B cell (primary cell): ENCODE data around the gene IL4. TPM values are rescaled to one million over a fixed set of nuclear protein-coding genes. Genes with fewer than 3 reads are reported as not detected.

Experiments
- ATAC-seq: fragments of 200-7000 bp; cut with Tn5 transposase; one replicate; pipeline ENCODE4 v1.10.0; 2021; ENCODE audit warnings: low read depth, mild to moderate bottlenecking, moderate number of reproducible peaks, moderate library complexity
- CTCF ChIA-PET: fragments of 350-600 bp; sonication (Branson Sonifier 250); formaldehyde crosslinking; loops from one replicate; lab custom pipeline; 2021; ENCODE audit warnings: antibody characterized with exemption, inconsistent platforms; lab: Charles Lee
- POLR2A ChIA-PET: fragments of 350-600 bp; sonication (Branson Sonifier 250); formaldehyde crosslinking; loops from one replicate; lab custom pipeline; 2021; ENCODE audit warnings: antibody characterized with exemption; lab: Charles Lee
- DNase-seq: peaks from one replicate; pipeline ENCODE4 v3.0.0; 2013
- H2AFZ ChIP-seq: 2 replicates; pipeline ENCODE4 v1.6.1; 2012; ENCODE audit warnings: mild to moderate bottlenecking, low read depth, low read length; ENCODE audit not compliant: insufficient read depth, poor library complexity, severe bottlenecking
- H3K27ac ChIP-seq, 2 donors: 1 replicate in 1 of 2; 2 replicates in 1 of 2; pipeline ENCODE4 v1.5.1; 2012 to 2013; ENCODE audit warnings: low read length in 2 of 2, mild to moderate bottlenecking in 2 of 2, moderate library complexity in 1 of 2
- H3K27me3 ChIP-seq, 4 experiments: fragments of 200-600 bp in 1 of 4; sonication (generic) in 1 of 4; replicated peaks in 1 of 4; 1 replicate in 2 of 4; 2 replicates in 2 of 4; pipeline versions ENCODE4 v1.6.1 to v1.7.0; 2013 to 2016; ENCODE audit warnings: low read length in 3 of 4, mild to moderate bottlenecking in 2 of 4, mixed read lengths in 1 of 4, moderate library complexity in 1 of 4; ENCODE audit not compliant: insufficient read depth in 4 of 4, control insufficient read depth in 3 of 4; ENCODE audit errors: control extremely low read depth in 1 of 4
- H3K36me3 ChIP-seq, 2 experiments: replicated peaks in 1 of 2; 1 replicate in 1 of 2; 2 replicates in 1 of 2; pipeline versions ENCODE4 v1.6.1 to v1.7.1; 2013; ENCODE audit warnings: low read length in 1 of 2; ENCODE audit not compliant: insufficient read depth in 2 of 2, control insufficient read depth in 1 of 2; ENCODE audit errors: control extremely low read depth in 1 of 2, extremely low read depth in 1 of 2
- H3K4me1 ChIP-seq, 2 donors: fragments of 200-600 bp in 1 of 2; sonication (generic) in 1 of 2; 1 replicate in 1 of 2; 2 replicates in 1 of 2; pipeline versions ENCODE4 v1.5.1 to v1.6.1; 2013 to 2017; ENCODE audit warnings: low read length in 2 of 2; ENCODE audit not compliant: control insufficient read depth in 2 of 2, insufficient read depth in 2 of 2
- H3K4me2 ChIP-seq: replicated peaks from 2 replicates; pipeline ENCODE3; 2012; ENCODE audit warnings: mild to moderate bottlenecking, low read depth, low read length; ENCODE audit not compliant: poor library complexity, severe bottlenecking
- H3K4me3 ChIP-seq, 5 experiments: fragments of 200-600 bp in 1 of 5; sonication (generic) in 1 of 5; 1 replicate in 3 of 5; 2 replicates in 2 of 5; pipeline versions ENCODE4 v1.5.1 to v1.7.0; 2011 to 2016; ENCODE audit warnings: low read length in 4 of 5, mild to moderate bottlenecking in 4 of 5, low read depth in 2 of 5, control low read depth in 1 of 5, moderate library complexity in 1 of 5; ENCODE audit not compliant: insufficient read depth in 1 of 5; ENCODE audit errors: control extremely low read depth in 1 of 5, extremely low read depth in 1 of 5
- H3K79me2 ChIP-seq: fragments of 200-600 bp; sonication (generic); one replicate; pipeline ENCODE4 v1.6.0; 2016; ENCODE audit warnings: low read length; ENCODE audit not compliant: control insufficient read depth, insufficient read depth
- H3K9ac ChIP-seq: fragments of 200-600 bp; sonication (generic); 2 replicates; pipeline ENCODE4 v1.6.1; 2017; ENCODE audit warnings: mild to moderate bottlenecking, low read length, moderate library complexity
- H3K9me3 ChIP-seq, 3 donors: one replicate each; pipeline versions ENCODE4 v1.6.1 to v1.7.1; 2013; ENCODE audit warnings: low read length in 2 of 3; ENCODE audit not compliant: control insufficient read depth in 2 of 3, insufficient read depth in 1 of 3; ENCODE audit errors: control extremely low read depth in 1 of 3
- H4K20me1 ChIP-seq: 2 replicates; pipeline ENCODE4 v1.6.0; 2012; ENCODE audit warnings: mild to moderate bottlenecking, low read length; ENCODE audit not compliant: insufficient read depth, control insufficient read depth, poor library complexity, severe bottlenecking
- H3K27ac Mint-ChIP-seq: one replicate; pipeline ENCODE4 v1.8.0; 2021; ENCODE audit warnings: mixed read lengths
- H3K27me3 Mint-ChIP-seq: one replicate; pipeline ENCODE4 v1.8.0; 2021; ENCODE audit warnings: mixed read lengths
- H3K4me1 Mint-ChIP-seq: one replicate; pipeline ENCODE4 v1.8.0; 2021; ENCODE audit warnings: mixed read lengths
- H3K4me3 Mint-ChIP-seq: one replicate; pipeline ENCODE4 v1.8.0; 2021; ENCODE audit warnings: mixed read lengths
- H3K9me3 Mint-ChIP-seq: one replicate; pipeline ENCODE4 v1.8.0; 2022; ENCODE audit warnings: mixed read lengths; ENCODE audit not compliant: insufficient read depth
- EZH2 ChIP-seq: IDR thresholded peaks from 2 replicates; pipeline ENCODE4 v1.6.1; 2012; ENCODE audit warnings: borderline replicate concordance, low read depth, mild to moderate bottlenecking, moderate library complexity, low read length; ENCODE audit not compliant: insufficient read depth, poor library complexity, severe bottlenecking
- WGBS: methylation state at CpG from one replicate; pipeline ENCODE4 v1.1.5; 2013; ENCODE audit warnings: missing lambda C conversion rate; ENCODE audit not compliant: insufficient coverage; 5-methylcytosine and 5-hydroxymethylcytosine counted together
- intact Hi-C: fragments of 100-400 bp; cut with micrococcal nuclease; formaldehyde crosslinking; loops from one replicate; pipeline ENCODE4 v1.10.0; 2022
- polyA plus RNA-seq: library from polyadenylated mRNA; depleted of rRNA; stranded (reverse); fragments of >200 nt; gene quantifications from 2 replicates; pipeline ENCODE4 v1.2.3, GENCODE V29; 2012
- total RNA-seq, 2 donors: library from RNA; stranded (reverse); fragments of 120-200 nt in 1 of 2; gene quantifications; 1 replicate in 1 of 2; 2 replicates in 1 of 2; pipeline versions ENCODE4 v1.2.3 to v1.2.4, GENCODE V29; 2013 to 2022
- TF ChIP-seq, protein P1 (sequence below): fragments of 200-600 bp; IDR thresholded peaks from one replicate; pipeline ENCODE4 v1.8.0; 2022; ENCODE audit warnings: antibody characterized with exemption, mild to moderate bottlenecking

IL4 gene
- total and polyA plus RNA-seq, 2 donors (not counting 1 experiment from before 2014, with no cell fraction given): not detected

DNA sequence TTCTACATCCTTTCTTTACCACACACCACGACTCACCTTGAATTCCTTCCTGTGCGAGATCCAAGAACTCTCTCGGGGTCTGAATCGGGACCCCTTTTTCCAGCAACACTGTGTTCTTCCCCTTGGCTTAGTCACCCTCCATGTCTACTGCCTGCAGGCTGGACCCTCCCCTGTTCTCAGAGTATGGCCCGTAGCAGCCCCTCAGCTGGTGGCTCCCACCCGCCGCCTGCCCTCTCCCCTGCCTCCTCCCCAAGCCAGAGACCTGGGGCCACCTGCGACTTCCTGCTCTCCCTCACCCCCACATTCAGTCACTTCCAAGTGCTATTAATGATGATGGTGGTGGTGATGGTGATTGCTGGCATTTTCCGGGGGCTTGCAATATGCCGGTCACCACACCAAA is 6.5 kb upstream of the IL4 start:
- no peak overlapping the region for H3K4me2 ChIP-seq
- peaks cover 0 to 5% (median 0%) of the 10 kb centered on the region in 3 donors for H3K9me3 ChIP-seq
- H4K20me1 ChIP-seq: no peaks in the 10 kb centered on the region
- peaks cover 0 to 3% (median 0%) of the 10 kb centered on the region in 4 experiments for H3K27me3 ChIP-seq
- H2AFZ ChIP-seq: no peak overlapping the region
- no peaks in the 10 kb centered on the region for H3K36me3 ChIP-seq
- H3K9ac ChIP-seq: no peak overlapping the region
- ChIA-PET POLR2A (no interaction called here), CTCF (interaction anchor here (1.1 kb wide), 1 partner anchor 17 kb away, joined by 3 read pairs; no protein-coding TSS in a partner anchor)
- H3K4me1 ChIP-seq: peaks cover 0 to 10% of the 10 kb centered on the region in 2 donors
- H3K79me2 ChIP-seq: no peaks in the 10 kb centered on the region
- H3K4me1 Mint-ChIP-seq: peaks cover 17% of the 10 kb centered on the region
- no peak overlapping the region for H3K27ac ChIP-seq
- DNase-seq (no peak), ATAC-seq (no peak)
- peaks cover 9% of the 10 kb centered on the region for H3K27me3 Mint-ChIP-seq
- WGBS: 74% methylated on average over 5 of the region's 10 CpGs
- no peak for TF ChIP-seq EZH2
- no peak overlapping the region for H3K27ac Mint-ChIP-seq
- H3K9me3 Mint-ChIP-seq: no peaks in the 10 kb centered on the region
- H3K4me3 Mint-ChIP-seq: no peak overlapping the region
- intact Hi-C loops: no loop called here
- H3K4me3 ChIP-seq: no peak overlapping the region

DNA sequence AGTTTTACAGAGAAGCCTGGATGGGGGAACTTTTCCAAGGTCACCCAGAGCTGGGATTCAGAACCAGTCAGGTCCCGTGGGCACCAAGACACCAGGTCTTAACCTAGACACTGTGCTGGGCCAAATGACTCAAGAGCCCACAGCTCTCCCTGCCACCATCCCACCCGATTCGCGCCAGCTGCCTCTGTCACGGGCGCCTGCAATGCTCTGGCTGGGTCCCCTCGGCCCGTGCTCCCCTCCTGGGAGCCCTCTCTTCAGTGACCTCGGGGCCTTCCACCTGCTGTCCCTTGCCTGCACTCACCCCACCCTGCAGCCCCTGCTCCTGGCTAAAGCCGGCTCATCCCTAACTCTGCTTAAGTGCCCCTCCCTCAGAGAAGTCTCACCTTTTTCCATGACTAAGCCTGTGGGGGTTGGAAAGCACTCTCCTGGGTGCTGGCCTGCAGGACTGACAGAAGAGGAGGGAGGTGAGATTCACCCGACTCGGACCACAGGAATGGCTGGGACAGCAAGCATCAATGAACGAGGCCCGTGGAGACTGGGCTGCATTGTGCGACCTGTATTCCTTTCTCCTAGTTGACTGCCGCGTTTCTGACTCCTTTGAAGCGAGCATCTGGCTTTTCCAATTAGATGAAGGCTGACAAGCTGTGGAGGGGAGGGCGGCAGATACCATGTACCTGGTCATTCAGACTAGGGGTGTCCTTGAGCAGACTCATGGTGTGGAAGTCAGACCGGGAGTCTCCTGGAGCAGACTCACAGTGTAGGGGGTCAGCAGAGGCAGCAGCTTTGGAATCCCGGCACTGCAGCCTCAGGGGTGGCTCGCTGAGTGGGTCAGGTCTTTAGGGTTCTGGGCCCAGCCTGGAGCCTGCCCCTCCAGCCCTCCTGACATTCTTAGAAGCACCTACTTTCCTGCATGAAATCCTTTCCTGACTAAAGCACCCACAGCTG is 5.8 kb upstream of the IL4 start:
- no peaks in the 10 kb centered on the region for H3K9me3 Mint-ChIP-seq
- intact Hi-C loops: no loop called here
- Histone ChIP-seq H3K36me3 (no peaks in the 10 kb centered on the region), H3K4me1 (peaks cover 0 to 6% of the 10 kb centered on the region in 2 donors), H3K4me2 (no peak overlapping the region), H3K4me3 (no peak overlapping the region), H3K27me3 (peaks cover 0 to 3% (median 0%) of the 10 kb centered on the region in 4 experiments), H4K20me1 (no peaks in the 10 kb centered on the region), H3K79me2 (no peaks in the 10 kb centered on the region), H3K9ac (no peak overlapping the region), H2AFZ (no peak overlapping the region), H3K9me3 (peaks cover 0 to 5% (median 0%) of the 10 kb centered on the region in 3 donors), H3K27ac (no peak overlapping the region)
- POLR2A ChIA-PET: no interaction called here
- no peak overlapping the region for H3K4me3 Mint-ChIP-seq
- TF ChIP-seq, protein P1, sequence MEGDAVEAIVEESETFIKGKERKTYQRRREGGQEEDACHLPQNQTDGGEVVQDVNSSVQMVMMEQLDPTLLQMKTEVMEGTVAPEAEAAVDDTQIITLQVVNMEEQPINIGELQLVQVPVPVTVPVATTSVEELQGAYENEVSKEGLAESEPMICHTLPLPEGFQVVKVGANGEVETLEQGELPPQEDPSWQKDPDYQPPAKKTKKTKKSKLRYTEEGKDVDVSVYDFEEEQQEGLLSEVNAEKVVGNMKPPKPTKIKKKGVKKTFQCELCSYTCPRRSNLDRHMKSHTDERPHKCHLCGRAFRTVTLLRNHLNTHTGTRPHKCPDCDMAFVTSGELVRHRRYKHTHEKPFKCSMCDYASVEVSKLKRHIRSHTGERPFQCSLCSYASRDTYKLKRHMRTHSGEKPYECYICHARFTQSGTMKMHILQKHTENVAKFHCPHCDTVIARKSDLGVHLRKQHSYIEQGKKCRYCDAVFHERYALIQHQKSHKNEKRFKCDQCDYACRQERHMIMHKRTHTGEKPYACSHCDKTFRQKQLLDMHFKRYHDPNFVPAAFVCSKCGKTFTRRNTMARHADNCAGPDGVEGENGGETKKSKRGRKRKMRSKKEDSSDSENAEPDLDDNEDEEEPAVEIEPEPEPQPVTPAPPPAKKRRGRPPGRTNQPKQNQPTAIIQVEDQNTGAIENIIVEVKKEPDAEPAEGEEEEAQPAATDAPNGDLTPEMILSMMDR: no peak
- TF ChIP-seq EZH2: no peak
- DNase-seq: no peak
- no peak for ATAC-seq
- H3K27me3 Mint-ChIP-seq: peaks cover 9% of the 10 kb centered on the region
- H3K4me1 Mint-ChIP-seq: peaks cover 12% of the 10 kb centered on the region
- 93% methylated on average over 21 of the region's 22 CpGs for WGBS
- CTCF ChIA-PET: no interaction called here
- no peak overlapping the region for H3K27ac Mint-ChIP-seq
